ENCODE results near the gene NEDD4L.

The NEDD4L gene

DNA sequence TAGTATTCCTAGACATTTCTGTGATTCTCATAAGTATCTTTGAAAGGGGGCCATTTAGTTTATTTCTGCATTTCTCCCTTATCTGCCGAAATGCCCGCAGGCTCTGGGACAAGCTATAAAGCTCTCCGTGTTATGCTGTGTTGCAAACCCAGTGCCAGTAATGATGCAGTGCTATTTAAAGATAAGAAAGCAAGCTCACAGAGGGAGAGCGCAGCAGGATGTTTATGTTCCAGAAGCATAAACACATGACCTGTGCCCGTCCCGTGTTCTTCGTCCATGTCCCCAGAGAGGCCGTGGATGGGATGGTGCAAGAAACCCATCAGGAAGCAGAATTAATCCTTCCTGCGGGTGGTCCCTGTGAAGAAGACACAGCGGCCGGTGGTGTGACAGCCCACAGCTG, 99.4 kb downstream of the NEDD4L start:
- Histone ChIP-seq H3K4me3 (ENCODE audit: low read length) (no peak overlapping the region), H3K4me1 (ENCODE audit: insufficient read depth, low read length) (peaks cover 23% of the 10 kb centered on the region), H3K36me3 (ENCODE audit: insufficient read depth, low read length) (no peaks in the 10 kb centered on the region), H3K27ac (ENCODE audit: low read depth, low read length) (no peak overlapping the region), H3K9me3 (ENCODE audit: insufficient read depth, low read depth, low read length) (no peaks in the 10 kb centered on the region), H3K27me3 (ENCODE audit: insufficient read depth, low read length) (no peaks in the 10 kb centered on the region), H3K9ac (ENCODE audit: low read depth, low read length) (no peak overlapping the region)
- 96% methylated on average over 11 of the region's 11 CpGs for WGBS

- Histone ChIP-seq H3K4me3 (ENCODE audit: low read length) (no peak overlapping the region), H3K4me1 (ENCODE audit: insufficient read depth, low read length) (peaks cover 23% of the 10 kb centered on the region), H3K27ac (ENCODE audit: low read depth, low read length) (no peak overlapping the region), H3K9me3 (ENCODE audit: insufficient read depth, low read depth, low read length) (no peaks in the 10 kb centered on the region), H3K9ac (ENCODE audit: low read depth, low read length) (no peak overlapping the region), H3K36me3 (ENCODE audit: insufficient read depth, low read length) (no peaks in the 10 kb centered on the region), H3K27me3 (ENCODE audit: insufficient read depth, low read length) (no peaks in the 10 kb centered on the region)
- 95% methylated on average over 4 of the region's 4 CpGs for WGBS
Observed at GRCh38 chr18:58144106-58144505, 100.1 kb downstream of the NEDD4L start.

DNA sequence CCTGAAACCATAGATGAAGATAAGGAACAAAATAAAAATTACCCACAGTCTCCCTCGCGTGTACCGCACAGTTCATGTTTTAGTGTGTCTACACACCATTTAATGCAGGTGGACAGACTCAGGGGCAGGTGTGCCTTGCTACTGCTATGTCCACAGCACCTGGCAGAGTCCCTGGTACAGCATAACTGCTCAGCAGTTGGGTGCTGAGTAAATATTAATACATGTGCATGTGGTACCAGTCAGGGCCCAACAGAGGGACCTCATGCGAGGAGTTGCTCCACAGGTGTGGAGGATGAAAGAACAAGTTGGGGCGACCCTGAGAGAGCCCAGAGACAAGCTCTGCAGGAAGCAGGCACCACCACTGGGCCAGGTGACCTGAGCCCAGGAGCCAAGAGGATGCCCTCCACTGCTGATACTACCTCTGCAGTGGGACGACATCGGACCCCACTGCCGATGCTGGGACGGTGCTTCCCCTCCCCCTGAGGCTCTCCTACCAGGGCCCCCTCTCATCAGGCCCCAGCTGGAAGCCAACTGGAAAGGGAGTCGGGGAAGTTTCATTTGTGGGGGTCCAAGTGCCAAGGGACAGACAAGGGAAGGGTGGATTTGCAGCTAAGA, 100.8 kb downstream of the NEDD4L start:
- Histone ChIP-seq H3K4me1 (ENCODE audit: insufficient read depth, low read length) (peaks cover 18% of the 10 kb centered on the region), H3K27ac (ENCODE audit: low read depth, low read length) (no peak overlapping the region), H3K36me3 (ENCODE audit: insufficient read depth, low read length) (no peaks in the 10 kb centered on the region), H3K9ac (ENCODE audit: low read depth, low read length) (no peak overlapping the region), H3K9me3 (ENCODE audit: insufficient read depth, low read depth, low read length) (no peaks in the 10 kb centered on the region), H3K27me3 (ENCODE audit: insufficient read depth, low read length) (no peaks in the 10 kb centered on the region), H3K4me3 (ENCODE audit: low read length) (no peak overlapping the region)
- WGBS, result 94% methylated on average over 10 of the region's 10 CpGs

- peaks cover 5% of the 10 kb centered on the region; the same call in 1 of the 2 replicates for H3K4me1 ChIP-seq (ENCODE audit: insufficient read depth, low read length)
- H3K9me3 ChIP-seq (ENCODE audit: insufficient read depth, low read depth, low read length), result no peaks in the 10 kb centered on the region
- no peak overlapping the region for H3K9ac ChIP-seq (ENCODE audit: low read depth, low read length)
- H3K4me3 ChIP-seq (ENCODE audit: low read length), result no peak overlapping the region
- no peaks in the 10 kb centered on the region for H3K27me3 ChIP-seq (ENCODE audit: insufficient read depth, low read length)
- no peaks in the 10 kb centered on the region for H3K36me3 ChIP-seq (ENCODE audit: insufficient read depth, low read length)
- H3K27ac ChIP-seq (ENCODE audit: low read depth, low read length), result no peak overlapping the region
- WGBS, result 94% methylated on average over 8 of the region's 8 CpGs
Observed at GRCh38 chr18:58146099-58146498, 102.1 kb downstream of the NEDD4L start.

GRCh38 chr18:58148954-58149471, 105.0 kb downstream of the NEDD4L start:
- WGBS, result 80% methylated on average over 7 of the region's 7 CpGs
- Histone ChIP-seq H3K9me3 (ENCODE audit: insufficient read depth, low read depth, low read length) (no peaks in the 10 kb centered on the region), H3K27me3 (ENCODE audit: insufficient read depth, low read length) (no peaks in the 10 kb centered on the region), H3K36me3 (ENCODE audit: insufficient read depth, low read length) (no peaks in the 10 kb centered on the region), H3K4me3 (ENCODE audit: low read length) (no peak overlapping the region), H3K4me1 (ENCODE audit: insufficient read depth, low read length) (no peaks in the 10 kb centered on the region), H3K27ac (ENCODE audit: low read depth, low read length) (no peak overlapping the region), H3K9ac (ENCODE audit: low read depth, low read length) (no peak overlapping the region)

DNA sequence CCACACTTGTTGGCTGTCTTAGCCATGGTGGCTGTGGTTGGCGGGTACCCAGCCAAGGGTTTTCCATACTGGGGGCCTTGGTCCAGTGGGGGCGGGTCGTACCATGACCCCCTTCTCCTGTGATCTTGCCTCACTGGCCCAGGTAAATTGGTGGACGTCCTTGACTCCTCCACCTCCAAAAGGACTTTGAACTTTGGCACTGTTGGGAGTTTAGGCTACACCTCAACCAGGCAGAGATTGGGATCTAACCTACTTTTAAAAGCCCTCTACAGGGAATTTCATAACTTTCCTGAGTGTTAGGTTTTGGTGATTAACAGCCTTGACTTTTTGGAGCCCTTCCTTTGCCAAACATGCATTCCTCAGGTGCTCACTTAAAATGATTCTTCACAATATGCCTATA, 106.7 kb downstream of the NEDD4L start:
- Histone ChIP-seq H3K27ac (ENCODE audit: low read depth, low read length) (no peak overlapping the region), H3K36me3 (ENCODE audit: insufficient read depth, low read length) (no peaks in the 10 kb centered on the region), H3K9me3 (ENCODE audit: insufficient read depth, low read depth, low read length) (no peaks in the 10 kb centered on the region), H3K27me3 (ENCODE audit: insufficient read depth, low read length) (no peaks in the 10 kb centered on the region), H3K4me3 (ENCODE audit: low read length) (no peak overlapping the region), H3K9ac (ENCODE audit: low read depth, low read length) (no peak overlapping the region), H3K4me1 (ENCODE audit: insufficient read depth, low read length) (no peaks in the 10 kb centered on the region)
- WGBS, result 74% methylated on average over 4 of the region's 4 CpGs

DNA sequence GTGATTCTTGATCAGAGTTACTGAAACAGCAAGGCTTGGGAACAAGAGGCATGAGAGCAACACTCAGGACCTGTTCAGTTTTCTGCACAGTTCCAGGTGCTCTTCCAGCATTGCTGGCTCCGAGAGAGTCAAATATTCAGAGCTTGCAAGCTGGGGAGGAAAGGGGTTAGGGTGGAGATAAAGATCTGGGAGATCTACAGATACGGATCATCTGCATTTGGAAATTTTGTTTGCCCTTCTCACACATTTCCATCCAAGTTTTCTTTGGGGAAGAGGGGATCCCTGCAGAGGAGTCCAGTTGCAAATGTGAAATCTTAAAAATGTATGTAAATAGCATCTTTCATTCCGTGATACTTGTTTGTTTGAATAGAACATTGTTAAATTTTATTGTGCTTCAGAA, 108.2 kb downstream of the NEDD4L start:
- WGBS, result 96% methylated on average over 2 of the region's 3 CpGs
- H3K9me3 ChIP-seq (ENCODE audit: insufficient read depth, low read depth, low read length), result no peaks in the 10 kb centered on the region
- no peak overlapping the region for H3K4me3 ChIP-seq (ENCODE audit: low read length)
- no peaks in the 10 kb centered on the region for H3K4me1 ChIP-seq (ENCODE audit: insufficient read depth, low read length)
- no peak overlapping the region for H3K9ac ChIP-seq (ENCODE audit: low read depth, low read length)
- no peaks in the 10 kb centered on the region for H3K36me3 ChIP-seq (ENCODE audit: insufficient read depth, low read length)
- no peak overlapping the region for H3K27ac ChIP-seq (ENCODE audit: low read depth, low read length)
- no peaks in the 10 kb centered on the region for H3K27me3 ChIP-seq (ENCODE audit: insufficient read depth, low read length)

DNA sequence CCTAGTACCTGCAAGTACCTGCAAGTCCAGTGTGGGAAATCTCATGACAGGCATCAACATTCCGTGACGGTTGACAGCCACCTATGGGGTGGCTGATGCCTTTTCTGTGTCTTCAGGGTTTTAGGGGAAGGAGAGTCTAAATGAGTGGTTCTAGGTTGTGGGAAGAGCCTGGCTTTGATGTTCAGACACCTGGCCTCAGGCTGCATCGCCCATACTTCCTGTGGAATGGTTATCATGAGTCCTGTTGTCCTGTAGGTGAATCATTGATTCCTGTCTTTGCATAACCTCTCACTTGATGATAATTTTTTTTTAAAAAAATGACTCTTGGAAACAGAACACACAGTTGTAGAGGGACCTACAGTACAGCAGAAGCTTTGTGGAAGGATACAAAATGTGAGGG, 108.9 kb downstream of the NEDD4L start:
- Histone ChIP-seq H3K27ac (ENCODE audit: low read depth, low read length) (no peak overlapping the region), H3K27me3 (ENCODE audit: insufficient read depth, low read length) (no peaks in the 10 kb centered on the region), H3K36me3 (ENCODE audit: insufficient read depth, low read length) (no peaks in the 10 kb centered on the region), H3K9me3 (ENCODE audit: insufficient read depth, low read depth, low read length) (no peaks in the 10 kb centered on the region), H3K9ac (ENCODE audit: low read depth, low read length) (no peak overlapping the region), H3K4me1 (ENCODE audit: insufficient read depth, low read length) (no peaks in the 10 kb centered on the region), H3K4me3 (ENCODE audit: low read length) (no peak overlapping the region)
- 93% methylated on average over 3 of the region's 3 CpGs for WGBS

- 80% methylated on average over 9 of the region's 9 CpGs for WGBS
Observed at GRCh38 chr18:58156516-58156915, 112.5 kb downstream of the NEDD4L start.

DNA sequence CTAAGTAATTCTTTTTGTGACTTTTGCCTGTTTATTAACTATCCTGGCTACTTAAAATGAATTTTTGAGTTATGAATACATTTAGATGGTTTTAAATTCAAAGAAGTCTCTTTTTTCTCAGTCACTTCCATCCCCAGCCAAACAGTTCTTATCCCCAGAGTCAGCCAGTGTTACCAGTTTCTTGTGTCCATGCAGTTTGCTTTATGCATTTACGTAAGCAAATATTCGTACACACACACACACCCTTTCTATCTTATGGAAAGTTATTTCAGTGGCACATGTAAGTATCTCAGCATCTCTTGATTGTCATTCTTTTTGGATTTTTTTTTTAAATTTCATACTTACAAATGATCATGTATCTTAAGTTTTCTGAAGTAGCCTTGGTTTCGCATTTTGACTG, 113.2 kb downstream of the NEDD4L start:
- Histone ChIP-seq H3K9ac (ENCODE audit: low read depth, low read length) (no peak overlapping the region), H3K27ac (ENCODE audit: low read depth, low read length) (no peak overlapping the region), H3K27me3 (ENCODE audit: insufficient read depth, low read length) (no peaks in the 10 kb centered on the region), H3K4me1 (ENCODE audit: insufficient read depth, low read length) (no peaks in the 10 kb centered on the region), H3K9me3 (ENCODE audit: insufficient read depth, low read depth, low read length) (no peaks in the 10 kb centered on the region), H3K36me3 (ENCODE audit: insufficient read depth, low read length) (no peaks in the 10 kb centered on the region), H3K4me3 (ENCODE audit: low read length) (no peak overlapping the region)
- WGBS, result 92% methylated on average over 3 of the region's 3 CpGs

More at GRCh38 chr18:58156516-58156915, 112.5 kb downstream of the NEDD4L start:
- Histone ChIP-seq H3K9ac (ENCODE audit: low read depth, low read length) (no peak overlapping the region), H3K36me3 (ENCODE audit: insufficient read depth, low read length) (no peaks in the 10 kb centered on the region), H3K4me1 (ENCODE audit: insufficient read depth, low read length) (no peaks in the 10 kb centered on the region), H3K27me3 (ENCODE audit: insufficient read depth, low read length) (no peaks in the 10 kb centered on the region), H3K27ac (ENCODE audit: low read depth, low read length) (no peak overlapping the region), H3K4me3 (ENCODE audit: low read length) (no peak overlapping the region), H3K9me3 (ENCODE audit: insufficient read depth, low read depth, low read length) (no peaks in the 10 kb centered on the region)

DNA sequence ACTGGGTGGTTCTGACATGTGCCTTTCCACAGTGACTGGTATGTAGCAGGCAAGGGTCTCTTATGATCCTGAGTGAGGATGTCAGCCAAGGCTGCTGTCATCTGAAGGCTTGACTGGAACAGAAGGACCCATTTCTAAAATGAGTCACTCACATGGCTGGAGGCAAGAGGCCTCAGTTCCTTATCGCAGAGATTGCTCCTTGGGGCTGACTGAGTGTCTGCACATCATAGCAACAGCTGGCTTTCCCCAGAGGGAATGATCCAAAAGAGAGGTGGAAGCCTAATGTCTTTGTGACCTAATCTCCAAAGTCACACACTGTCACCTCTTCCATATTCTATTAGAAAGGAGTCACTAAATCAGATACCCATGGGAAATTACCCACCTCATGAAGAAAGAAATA, 114.0 kb downstream of the NEDD4L start:
- Histone ChIP-seq H3K9ac (ENCODE audit: low read depth, low read length) (no peak overlapping the region), H3K36me3 (ENCODE audit: insufficient read depth, low read length) (no peaks in the 10 kb centered on the region), H3K4me1 (ENCODE audit: insufficient read depth, low read length) (no peaks in the 10 kb centered on the region), H3K4me3 (ENCODE audit: low read length) (no peak overlapping the region), H3K27me3 (ENCODE audit: insufficient read depth, low read length) (no peaks in the 10 kb centered on the region), H3K27ac (ENCODE audit: low read depth, low read length) (no peak overlapping the region), H3K9me3 (ENCODE audit: insufficient read depth, low read depth, low read length) (no peaks in the 10 kb centered on the region)
- 95% methylated on average over 1 of the region's 1 CpG for WGBS

DNA sequence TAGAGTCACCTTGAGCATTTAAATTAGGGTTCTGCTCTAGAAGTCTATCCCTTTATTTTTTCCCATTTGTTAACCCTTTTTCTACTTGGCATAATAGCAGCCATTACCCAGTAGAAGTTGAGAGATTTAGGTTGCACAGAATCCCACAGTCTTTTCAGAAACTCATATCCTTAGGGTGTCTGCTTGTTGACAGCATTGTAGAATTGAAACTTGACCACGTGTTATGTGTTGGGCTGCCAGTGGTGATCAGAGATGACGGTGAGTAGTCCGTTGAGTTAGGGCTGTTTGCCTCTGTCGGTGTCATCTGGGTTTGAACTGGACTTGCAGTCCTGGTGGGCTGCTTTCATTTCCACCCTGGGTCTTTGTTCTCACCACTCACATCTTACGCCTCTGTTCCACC, 114.4 kb downstream of the NEDD4L start:
- no peak overlapping the region for H3K4me3 ChIP-seq (ENCODE audit: low read length)
- H3K27me3 ChIP-seq (ENCODE audit: insufficient read depth, low read length), result no peaks in the 10 kb centered on the region
- no peak overlapping the region for H3K27ac ChIP-seq (ENCODE audit: low read depth, low read length)
- no peaks in the 10 kb centered on the region for H3K9me3 ChIP-seq (ENCODE audit: insufficient read depth, low read depth, low read length)
- 90% methylated on average over 5 of the region's 5 CpGs for WGBS
- H3K9ac ChIP-seq (ENCODE audit: low read depth, low read length), result no peak overlapping the region
- H3K36me3 ChIP-seq (ENCODE audit: insufficient read depth, low read length), result no peaks in the 10 kb centered on the region
- no peaks in the 10 kb centered on the region for H3K4me1 ChIP-seq (ENCODE audit: insufficient read depth, low read length)
